GM23248 (cell line): ENCODE measurements around the gene ZC2HC1C. TPM values are rescaled to one million over a fixed set of nuclear protein-coding genes. Genes with fewer than 3 reads are reported as not detected.

ENCODE experiments used
- DNase-seq: peaks from one replicate; pipeline ENCODE4 v3.0.0-alpha.2; 2015
- H2AFZ ChIP-seq: fragments of 200-600 bp; sonication (generic); 2 replicates; pipeline ENCODE4 v1.6.1; 2016; ENCODE audit warnings: antibody characterized with exemption
- H3F3A ChIP-seq: fragments of 200-600 bp; sonication (generic); 2 replicates; pipeline ENCODE4 v1.6.1; 2016; ENCODE audit warnings: mild to moderate bottlenecking, antibody characterized with exemption, mixed run types; ENCODE audit not compliant: insufficient read depth
- H3K27ac ChIP-seq: fragments of 200-600 bp; sonication (generic); 2 replicates; pipeline ENCODE4 v1.5.1; 2016; ENCODE audit warnings: mild to moderate bottlenecking
- H3K27me3 ChIP-seq: fragments of 200-600 bp; sonication (generic); replicated peaks from 2 replicates; pipeline ENCODE4 v1.6.1; 2016; ENCODE audit warnings: mild to moderate bottlenecking; ENCODE audit not compliant: insufficient read depth
- H3K36me3 ChIP-seq: fragments of 200-600 bp; sonication (generic); 2 replicates; pipeline ENCODE4 v1.6.1; 2016; ENCODE audit warnings: low read depth, mild to moderate bottlenecking
- H3K4me1 ChIP-seq: fragments of 200-600 bp; sonication (generic); 2 replicates; pipeline ENCODE4 v1.6.1; 2016; ENCODE audit warnings: mild to moderate bottlenecking; ENCODE audit not compliant: insufficient read depth
- H3K4me2 ChIP-seq: fragments of 200-600 bp; sonication (generic); one replicate; pipeline ENCODE4 v1.6.1; 2016; ENCODE audit warnings: mild to moderate bottlenecking; ENCODE audit not compliant: unreplicated experiment
- H3K4me3 ChIP-seq: fragments of 200-600 bp; sonication (generic); 2 replicates; pipeline ENCODE4 v1.5.1; 2016; ENCODE audit warnings: mild to moderate bottlenecking
- H3K79me2 ChIP-seq: fragments of 200-600 bp; sonication (generic); 2 replicates; pipeline ENCODE4 v1.6.1; 2016; ENCODE audit warnings: mild to moderate bottlenecking; ENCODE audit not compliant: insufficient read depth
- H3K9ac ChIP-seq: fragments of 200-600 bp; sonication (generic); 2 replicates; pipeline ENCODE4 v1.6.1; 2016; ENCODE audit warnings: mild to moderate bottlenecking
- H3K9me2 ChIP-seq: fragments of 200-600 bp; sonication (generic); 2 replicates; pipeline ENCODE4 v1.6.1; 2016; ENCODE audit warnings: mixed run types, mild to moderate bottlenecking, moderate library complexity; ENCODE audit not compliant: insufficient read depth
- H3K9me3 ChIP-seq: fragments of 200-600 bp; sonication (generic); one replicate; pipeline ENCODE4 v1.6.1; 2017; ENCODE audit warnings: low read depth
- H4K20me1 ChIP-seq: fragments of 200-600 bp; sonication (generic); 2 replicates; pipeline ENCODE4 v1.6.0; 2016; ENCODE audit not compliant: insufficient read depth
- EZH2 ChIP-seq: fragments of 200-600 bp; sonication (generic); IDR thresholded peaks from 2 replicates; pipeline ENCODE4 v1.6.1; 2018; ENCODE audit warnings: antibody characterized with exemption, mild to moderate bottlenecking; ENCODE audit not compliant: insufficient read depth, poor library complexity, severe bottlenecking
- EZH2phosphoT487 ChIP-seq: fragments of 200-600 bp; sonication (generic); IDR thresholded peaks from 2 replicates; pipeline ENCODE4 v1.6.1; 2018; ENCODE audit warnings: antibody characterized with exemption, moderate library complexity, mild to moderate bottlenecking, low read depth; ENCODE audit not compliant: insufficient read depth
- WGBS, 2 experiments: methylation state at CpG; one replicate each; pipeline ENCODE4 v1.1.6; 2015 to 2017; ENCODE audit warnings: low lambda C conversion rate in 2 of 2, low coverage in 1 of 2; ENCODE audit errors: missing lambda C conversion rate in 2 of 2; 5-methylcytosine and 5-hydroxymethylcytosine counted together
- in situ Hi-C: fragments of 300-500 bp; cut with MboI; formaldehyde crosslinking; loops from 2 replicates; pipeline ENCODE4 v1.15.0; 2020
- polyA plus RNA-seq: library from polyadenylated mRNA; unstranded; fragments of >200 nt; fragmentation: Nextera tagmentation; extraction: Ambion mirVana; gene quantifications from 2 replicates; pipeline ENCODE4 v1.2.1, GENCODE V29; 2016
- total RNA-seq: library from RNA; depleted of rRNA; stranded (reverse); fragments of >200 nt; shearing (Covaris generic); gene quantifications from 2 replicates; pipeline ENCODE4 v1.2.3, GENCODE V29; 2014

The ZC2HC1C gene
- total and polyA plus RNA-seq, 2 experiments from 2014 or later, result 1.0 to 5.3 TPM

DNA sequence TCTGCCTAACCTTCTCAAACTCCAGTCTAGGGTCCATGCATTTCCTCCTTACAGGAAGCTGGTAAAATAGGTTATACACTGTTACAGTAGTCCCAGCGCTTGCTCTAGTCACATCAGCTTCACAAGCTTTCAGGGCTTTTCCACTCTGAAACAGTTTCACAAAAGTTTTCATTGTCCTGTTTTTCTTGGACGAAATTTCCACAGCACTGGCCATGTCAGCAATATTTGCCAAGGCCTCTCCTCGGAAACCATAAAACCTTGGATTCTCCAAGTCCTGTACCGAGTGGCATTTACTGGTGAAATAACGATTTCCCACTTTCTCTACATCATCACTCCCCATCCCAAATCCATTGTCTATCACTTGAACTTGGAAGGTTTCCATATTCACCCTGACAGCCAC, 20.3 kb upstream of the ZC2HC1C start:
- peak overlapping the region; percentile 87 for H3K27ac ChIP-seq
- H3K4me1 ChIP-seq, result peaks cover 74% of the 10 kb centered on the region
- no peaks in the 10 kb centered on the region for H3K9me2 ChIP-seq
- H3K4me2 ChIP-seq, result peak overlapping the region; percentile 80
- TF ChIP-seq EZH2phosphoT487 (no peak), EZH2 (no peak)
- peaks cover 68% of the 10 kb centered on the region for H3F3A ChIP-seq
- H2AFZ ChIP-seq, result no peak overlapping the region
- peak; percentile 35 for DNase-seq
- 0 out of 2 replicates have a peak, but pooled peaks cover 20% of the 10 kb centered on the region for H3K79me2 ChIP-seq
- 22 to 31% methylated on average over 5 of the region's 5 CpGs for WGBS, 2 experiments
- H3K9me3 ChIP-seq, result no peaks in the 10 kb centered on the region
- no peaks in the 10 kb centered on the region for H4K20me1 ChIP-seq
- H3K9ac ChIP-seq, result peak overlapping the region; percentile 87
- no peaks in the 10 kb centered on the region for H3K36me3 ChIP-seq
- no peaks in the 10 kb centered on the region for H3K27me3 ChIP-seq
- peak overlapping the region; percentile 73 for H3K4me3 ChIP-seq
- in situ Hi-C loops, result no loop called here

DNA sequence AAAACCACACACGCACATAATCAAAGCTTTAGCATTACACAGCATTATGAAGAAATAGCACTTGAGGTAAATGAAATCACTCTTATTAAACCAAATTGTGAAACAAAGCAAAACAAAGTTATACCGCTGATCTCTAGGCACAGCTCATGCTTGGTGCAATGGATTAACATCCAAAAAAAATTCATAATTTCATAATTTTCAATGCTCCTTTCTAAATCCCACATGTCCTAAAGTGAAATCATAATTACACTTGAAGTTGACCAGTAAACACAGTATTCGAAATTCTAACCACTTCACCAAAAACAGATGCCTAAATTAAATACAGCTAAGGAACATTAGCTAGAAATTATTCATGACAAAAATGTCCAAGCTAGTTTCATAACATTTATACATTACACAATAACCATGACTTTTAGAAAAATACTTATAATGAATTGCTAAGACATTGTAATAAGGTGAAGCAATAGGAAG, 19.7 kb upstream of the ZC2HC1C start:
- H3K9ac ChIP-seq, result peak overlapping the region; percentile 87
- no peaks in the 10 kb centered on the region for H4K20me1 ChIP-seq
- H3K4me2 ChIP-seq, result peak overlapping the region; percentile 80
- peak; percentile 83 for DNase-seq
- H3K9me2 ChIP-seq, result no peaks in the 10 kb centered on the region
- H3K27ac ChIP-seq, result peak overlapping the region; percentile 87
- H3K36me3 ChIP-seq, result no peaks in the 10 kb centered on the region
- no peaks in the 10 kb centered on the region for H3K9me3 ChIP-seq
- H3K27me3 ChIP-seq, result no peaks in the 10 kb centered on the region
- in situ Hi-C loops, result no loop called here
- H3K4me3 ChIP-seq, result peak overlapping the region; percentile 73
- WGBS, 2 experiments, result 12 to 14% methylated on average over 3 of the region's 3 CpGs
- H2AFZ ChIP-seq, result no peak overlapping the region
- TF ChIP-seq EZH2phosphoT487, result no peak
- no peak for TF ChIP-seq EZH2
- peaks cover 70% of the 10 kb centered on the region for H3F3A ChIP-seq
- H3K79me2 ChIP-seq, result 0 out of 2 replicates have a peak, but pooled peaks cover 16% of the 10 kb centered on the region
- H3K4me1 ChIP-seq, result peaks cover 74% of the 10 kb centered on the region

DNA sequence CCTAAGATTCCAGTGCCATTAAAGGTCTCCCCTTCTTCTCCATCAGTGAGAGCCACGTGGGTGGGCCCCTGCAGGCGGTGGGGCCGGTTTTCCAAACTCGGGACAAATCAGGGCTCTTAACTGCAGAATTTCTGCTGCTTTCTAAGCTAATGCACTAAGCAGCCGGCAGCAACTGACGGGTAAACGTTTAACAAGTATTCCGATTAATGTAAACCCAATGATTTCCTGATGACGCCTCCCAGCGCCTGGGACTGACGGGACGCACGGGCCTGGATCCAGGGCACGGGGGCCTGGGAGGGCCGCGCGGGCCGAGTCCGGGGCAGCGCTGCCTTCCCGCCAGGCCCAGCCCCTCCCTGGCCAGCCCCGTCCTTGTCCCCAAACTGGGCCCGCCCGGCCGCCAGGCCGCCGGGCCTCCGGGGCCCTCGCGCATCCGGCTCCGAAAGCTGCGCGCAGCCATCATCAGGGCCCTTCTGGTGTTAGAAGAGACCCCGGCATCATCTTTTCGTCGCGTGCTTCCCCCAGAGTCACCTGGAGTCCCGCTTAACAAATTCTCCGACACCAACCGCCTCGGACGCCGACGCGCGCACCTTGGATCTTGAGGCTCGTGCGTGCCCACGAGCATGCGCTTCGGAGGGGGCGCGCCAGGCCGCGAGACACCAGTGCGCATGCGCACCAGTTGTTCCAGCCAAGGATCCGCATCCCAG, 18.4 kb upstream of the ZC2HC1C start, which contains the start of gene MLH3:
TSS of gene MLH3 (minus strand) at position 616 of the 704 bp plus-strand sequence. CDS start 1,812 bp downstream, outside the sequence.
- Histone ChIP-seq H3K4me3 (peak within 1 kb of the TSS; percentile 73), H3K4me1 (peaks cover 76% of the 10 kb centered on the region), H3K27ac (peak within 1 kb of the TSS; percentile 87), H4K20me1 (no peaks in the 10 kb centered on the region), H3F3A (peaks cover 78% of the 10 kb centered on the region), H3K36me3 (no peaks in the 10 kb centered on the region), H3K9ac (peak within 1 kb of the TSS; percentile 87), H3K4me2 (peak within 1 kb of the TSS; percentile 80), H3K27me3 (no peaks in the 10 kb centered on the region), H3K79me2 (0 out of 2 replicates have a peak, but pooled peaks cover 4% of the 10 kb centered on the region), H3K9me3 (no peaks in the 10 kb centered on the region), H2AFZ (peak within 1 kb of the TSS; percentile 82), H3K9me2 (no peaks in the 10 kb centered on the region)
- WGBS, 2 experiments, result 2% methylated on average over 36 to 53 of the region's 59 CpGs
- no peak for TF ChIP-seq EZH2phosphoT487
- TF ChIP-seq EZH2, result no peak
- DNase-seq, result peak; percentile 88
- in situ Hi-C loops, result no loop called here

DNA sequence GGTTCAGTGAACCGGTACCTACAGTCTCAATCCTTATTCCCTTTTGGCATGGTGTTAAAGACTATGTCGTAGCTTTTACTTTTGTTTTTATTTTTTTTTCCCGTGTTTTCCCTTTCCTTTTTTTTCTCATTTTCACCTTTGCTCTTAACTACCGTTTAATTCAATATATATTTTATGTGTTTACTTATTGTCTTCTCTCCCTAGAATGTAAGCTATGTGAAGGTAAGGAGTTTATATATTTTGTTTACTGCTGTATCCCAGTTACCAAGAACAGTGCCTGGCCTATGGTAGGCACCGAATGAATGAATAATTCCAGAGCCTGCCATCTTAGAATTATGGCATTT, 17.9 kb upstream of the ZC2HC1C start:
- Histone ChIP-seq H3K79me2 (0 out of 2 replicates have a peak, but pooled peaks cover under 1% of the 10 kb centered on the region), H3K9me3 (no peaks in the 10 kb centered on the region), H3K4me2 (peak overlapping the region; percentile 80), H3K27me3 (no peaks in the 10 kb centered on the region), H3K27ac (peak overlapping the region; percentile 87), H4K20me1 (no peaks in the 10 kb centered on the region), H3K4me1 (peaks cover 72% of the 10 kb centered on the region), H3K4me3 (peak overlapping the region; percentile 73), H3F3A (peaks cover 75% of the 10 kb centered on the region), H2AFZ (peak overlapping the region; percentile 82), H3K9me2 (no peaks in the 10 kb centered on the region), H3K9ac (peak overlapping the region; percentile 87), H3K36me3 (no peaks in the 10 kb centered on the region)
- TF ChIP-seq EZH2 (no peak), EZH2phosphoT487 (no peak)
- DNase-seq, result no peak
- 29 to 34% methylated on average over 5 of the region's 5 CpGs for WGBS, 2 experiments
- in situ Hi-C loops, result no loop called here
